Measurements from ENCODE around the gene LRP5.

The LRP5 gene

GRCh38 chr11:68370211-68371111 is 58.1 kb downstream of the LRP5 start:
- no peak for DNase-seq (ENCODE audit: low read depth)
- H3K4me3 ChIP-seq (replicated peaks; ENCODE audit: low read depth, low read length): no peak overlapping the region
- TF ChIP-seq CTCF (IDR thresholded peaks at IDR 0.05; ENCODE audit: low read length, missing control alignments): no peak

- DNase-seq (ENCODE audit: low read depth): no peak
- H3K4me3 ChIP-seq (replicated peaks; ENCODE audit: low read depth, low read length): no peak overlapping the region
- no peak for TF ChIP-seq CTCF (IDR thresholded peaks at IDR 0.05; ENCODE audit: low read length, missing control alignments)
Observed at GRCh38 chr11:68371171-68372041, 59.0 kb downstream of the LRP5 start.

GRCh38 chr11:68372114-68372513 is 59.7 kb downstream of the LRP5 start:
- TF ChIP-seq CTCF (IDR thresholded peaks at IDR 0.05; ENCODE audit: low read length, missing control alignments): no peak
- DNase-seq (ENCODE audit: low read depth): peak; percentile 11
- no peak overlapping the region for H3K4me3 ChIP-seq (replicated peaks; ENCODE audit: low read depth, low read length)

- TF ChIP-seq CTCF (IDR thresholded peaks at IDR 0.05; ENCODE audit: low read length, missing control alignments): no peak
- H3K4me3 ChIP-seq (replicated peaks; ENCODE audit: low read depth, low read length): no peak overlapping the region
- no peak for DNase-seq (ENCODE audit: low read depth)
Observed at GRCh38 chr11:68372625-68373024, 60.2 kb downstream of the LRP5 start.

- TF ChIP-seq CTCF (IDR thresholded peaks at IDR 0.05; ENCODE audit: low read length, missing control alignments): no peak
- no peak for DNase-seq (ENCODE audit: low read depth)
- no peak overlapping the region for H3K4me3 ChIP-seq (replicated peaks; ENCODE audit: low read depth, low read length)
Observed at GRCh38 chr11:68373189-68373814, 60.9 kb downstream of the LRP5 start.

GRCh38 chr11:68373815-68374501 is 61.6 kb downstream of the LRP5 start:
- no peak for TF ChIP-seq CTCF (IDR thresholded peaks at IDR 0.05; ENCODE audit: low read length, missing control alignments)
- H3K4me3 ChIP-seq (replicated peaks; ENCODE audit: low read depth, low read length): no peak overlapping the region
- DNase-seq (ENCODE audit: low read depth): peak; percentile 48

Measured in fibroblast of pulmonary artery (primary cell).